ACHN (cell line): ENCODE results near the gene GRK2.
"Not testable (repeated sequence)": the region's sequence is repeated elsewhere in the genome, so short reads cannot be mapped to it uniquely, and the experiment has no call there.

ENCODE experiments used
- DNase-seq: peaks from one replicate; pipeline ENCODE4 v3.0.0-alpha.2; 2015
- in situ Hi-C: cut with HindIII; loops from 2 replicates; pipeline ENCODE4 v1.10.0; 2017; ENCODE audit warnings: low sequenced_read_pairs, low pct_ligation_motif_present, low pct_unique_long_range_greater_than_20kb

Gene GRK2

DNA sequence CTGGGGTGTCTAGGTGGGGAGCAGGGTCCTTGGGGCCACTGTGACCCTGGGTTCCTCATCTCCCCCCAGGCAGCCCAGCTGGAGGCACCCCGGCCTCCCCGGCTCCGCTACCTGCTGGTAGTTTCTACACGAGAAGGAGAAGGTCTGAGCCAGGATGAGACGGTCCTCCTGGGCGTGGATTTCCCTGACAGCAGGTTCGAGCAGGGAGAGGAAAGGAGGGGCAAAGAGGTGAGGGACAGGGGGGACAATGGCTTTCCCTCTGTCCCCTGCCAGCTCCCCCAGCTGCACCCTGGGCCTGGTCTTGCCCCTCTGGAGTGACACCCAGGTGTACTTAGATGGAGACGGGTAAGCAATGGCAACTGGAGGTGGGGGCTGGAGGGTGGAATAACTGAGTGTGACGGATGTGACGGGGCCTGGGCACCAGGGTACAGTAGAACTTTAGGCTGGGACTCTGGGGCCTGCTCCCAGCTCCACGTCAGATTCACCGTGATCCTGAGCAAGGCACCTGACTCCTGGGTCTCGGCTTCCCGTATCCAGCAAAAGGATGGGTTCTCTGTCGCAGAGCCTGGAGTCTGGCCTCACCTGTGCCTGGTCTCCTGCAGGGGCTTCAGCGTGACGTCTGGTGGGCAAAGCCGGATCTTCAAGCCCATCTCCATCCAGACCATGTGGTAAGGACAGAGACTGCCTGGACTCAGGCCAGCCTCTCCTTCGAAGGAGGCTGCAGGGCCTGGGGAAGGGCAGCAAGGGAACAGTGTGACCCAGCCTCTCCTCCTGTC lies 40.7 kb downstream of the GRK2 start:
- no peak for DNase-seq
- in situ Hi-C loops = no loop called here

DNA sequence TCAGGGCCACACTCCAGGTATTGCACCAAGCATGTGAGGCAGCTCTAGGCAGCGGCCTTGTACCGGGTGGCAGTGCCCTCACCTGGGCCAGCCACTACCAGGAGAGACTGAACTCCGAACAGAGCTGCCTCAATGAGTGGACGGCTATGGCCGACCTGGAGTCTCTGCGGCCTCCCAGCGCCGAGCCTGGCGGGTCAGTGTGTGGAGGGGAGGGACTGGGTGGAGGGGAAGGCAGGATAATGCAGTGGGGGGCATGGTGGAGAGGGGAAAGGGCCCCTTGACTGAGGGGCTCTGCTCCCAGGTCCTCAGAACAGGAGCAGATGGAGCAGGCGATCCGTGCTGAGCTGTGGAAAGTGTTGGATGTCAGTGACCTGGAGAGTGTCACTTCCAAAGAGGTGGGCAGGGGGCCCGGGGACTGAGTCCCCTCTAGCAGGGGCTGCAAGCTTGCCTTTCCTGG lies 41.3 kb downstream of the GRK2 start:
- no peak for DNase-seq
- in situ Hi-C loops = no loop called here

DNA sequence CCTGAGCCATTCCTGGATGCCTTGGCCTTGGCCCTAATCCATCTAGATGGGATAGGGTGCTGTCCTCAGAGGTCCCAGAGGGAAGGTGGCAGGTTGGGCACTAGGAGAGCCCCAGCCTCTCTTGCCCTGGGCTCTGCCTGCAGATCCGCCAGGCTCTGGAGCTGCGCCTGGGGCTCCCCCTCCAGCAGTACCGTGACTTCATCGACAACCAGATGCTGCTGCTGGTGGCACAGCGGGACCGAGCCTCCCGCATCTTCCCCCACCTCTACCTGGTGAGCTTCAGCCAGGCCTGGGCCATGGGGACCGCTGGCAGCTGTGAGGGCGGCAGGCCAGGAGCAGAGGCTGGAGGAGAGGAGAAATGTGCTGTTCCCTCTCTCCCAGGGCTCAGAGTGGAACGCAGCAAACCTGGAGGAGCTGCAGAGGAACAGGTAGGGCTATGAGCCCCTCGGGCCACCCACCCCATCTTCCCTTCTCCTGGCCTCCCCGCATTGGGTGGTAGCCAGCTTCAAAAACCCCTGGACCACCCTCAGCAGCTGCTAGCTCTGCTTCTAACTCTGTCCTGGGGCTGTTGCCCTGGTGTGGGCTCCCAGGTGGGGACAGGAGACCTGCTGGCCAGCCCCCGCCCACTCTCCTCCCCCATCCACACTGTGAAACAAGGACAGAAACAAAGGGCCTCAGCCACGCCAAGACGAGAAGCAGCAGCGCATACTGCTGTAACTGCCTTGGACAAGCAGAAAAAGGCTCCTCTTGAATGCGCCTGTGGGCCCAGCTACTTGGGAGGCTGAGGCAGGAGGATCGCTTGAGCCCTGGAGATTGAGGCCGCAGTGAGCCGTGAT lies 42.0 kb downstream of the GRK2 start:
- no peak for DNase-seq
- in situ Hi-C loops = no loop called here

DNA sequence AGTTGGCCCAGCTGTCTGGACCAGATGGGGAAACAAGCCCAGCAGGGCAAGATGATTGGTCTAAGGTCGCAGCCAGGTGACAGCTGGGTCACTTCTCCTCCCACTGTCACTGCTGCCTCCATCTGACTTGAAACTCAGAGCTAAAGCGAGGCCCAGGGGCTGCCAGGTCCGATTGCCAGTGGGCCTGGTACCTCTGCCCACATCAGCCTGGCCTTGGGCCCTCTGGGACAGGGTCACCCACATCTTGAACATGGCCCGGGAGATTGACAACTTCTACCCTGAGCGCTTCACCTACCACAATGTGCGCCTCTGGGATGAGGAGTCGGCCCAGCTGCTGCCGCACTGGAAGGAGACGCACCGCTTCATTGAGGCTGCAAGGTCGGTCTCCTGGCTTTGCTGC lies 42.9 kb downstream of the GRK2 start:
- DNase-seq = no peak
- in situ Hi-C loops = no loop called here

DNA sequence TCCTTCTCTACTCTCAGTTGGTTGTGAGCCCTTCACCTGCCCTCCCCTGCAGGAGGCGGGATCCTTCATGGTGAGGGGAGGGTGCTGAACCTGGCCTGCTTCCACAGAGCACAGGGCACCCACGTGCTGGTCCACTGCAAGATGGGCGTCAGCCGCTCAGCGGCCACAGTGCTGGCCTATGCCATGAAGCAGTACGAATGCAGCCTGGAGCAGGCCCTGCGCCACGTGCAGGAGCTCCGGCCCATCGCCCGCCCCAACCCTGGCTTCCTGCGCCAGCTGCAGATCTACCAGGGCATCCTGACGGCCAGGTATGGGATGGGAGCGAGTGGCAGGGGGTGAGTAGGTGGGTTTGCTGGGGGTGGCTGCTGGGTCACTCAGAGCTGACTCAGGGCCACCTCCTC lies 43.4 kb downstream of the GRK2 start:
- no peak for DNase-seq
- in situ Hi-C loops = no loop called here

DNA sequence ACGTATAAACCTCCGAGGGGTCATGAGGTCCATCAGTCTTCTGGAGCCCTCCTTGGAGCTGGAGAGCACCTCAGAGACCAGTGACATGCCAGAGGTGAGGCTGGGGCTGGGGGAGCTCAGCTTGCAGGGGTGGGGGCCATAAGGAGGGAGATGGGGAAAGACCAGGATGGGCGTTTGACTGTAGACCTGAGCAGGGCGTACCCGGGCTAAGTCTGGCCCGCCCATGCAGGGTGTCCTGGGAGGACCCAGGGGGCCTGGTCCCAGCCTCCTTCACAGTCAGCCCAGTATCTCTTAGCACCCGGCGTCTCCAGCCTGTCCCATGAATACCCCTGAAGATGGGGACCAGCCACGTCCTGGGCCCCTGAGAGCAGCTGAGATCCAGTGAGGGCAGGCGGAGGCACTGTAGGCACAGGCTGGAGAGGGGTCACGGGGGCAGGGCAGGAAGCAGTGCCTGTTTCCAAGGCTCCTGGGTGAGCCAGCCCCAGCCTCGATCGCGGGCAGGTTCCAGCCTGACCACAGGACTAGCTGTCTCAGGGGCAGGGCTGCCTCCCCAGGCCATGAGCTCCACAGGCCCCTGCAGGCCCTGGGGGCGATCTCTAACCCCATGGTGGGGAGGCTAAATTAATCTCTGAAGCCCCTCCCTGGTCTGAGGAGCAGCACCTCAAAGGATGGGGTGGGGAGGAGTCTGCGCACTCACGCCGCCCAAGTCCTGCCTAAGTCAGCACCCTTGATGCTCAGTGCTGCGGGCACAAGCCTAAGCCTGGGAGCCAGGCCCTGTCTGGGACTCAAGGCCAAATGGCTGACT lies 44.2 kb downstream of the GRK2 start:
- no peak for DNase-seq
- in situ Hi-C loops = no loop called here

DNA sequence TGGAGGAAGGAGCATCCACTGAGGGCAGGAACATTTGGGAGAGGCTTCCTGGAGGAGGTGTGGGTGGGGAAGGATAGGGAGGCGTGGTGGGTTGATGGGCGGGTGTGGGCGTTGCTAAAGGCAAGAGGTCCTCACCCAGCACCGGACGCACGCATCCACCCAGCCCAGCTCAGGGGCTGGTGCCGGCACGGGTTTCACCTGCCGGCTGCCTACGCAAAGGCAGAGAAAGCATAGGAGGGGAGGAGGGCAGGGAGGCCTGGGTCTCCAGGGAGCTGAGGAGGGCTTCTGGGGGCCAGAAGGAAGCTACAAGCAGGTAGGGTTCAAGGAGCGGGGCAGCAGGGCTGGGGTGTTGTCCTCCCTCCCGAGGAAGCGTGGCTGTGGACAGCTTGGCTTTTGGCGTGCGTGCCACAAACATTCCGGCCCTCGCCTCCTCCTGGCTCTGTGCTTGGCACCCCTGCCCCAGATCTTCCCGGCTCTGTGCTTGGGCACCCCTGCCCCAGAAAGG lies 44.8 kb downstream of the GRK2 start:
- no peak for DNase-seq
- in situ Hi-C loops = no loop called here

DNA sequence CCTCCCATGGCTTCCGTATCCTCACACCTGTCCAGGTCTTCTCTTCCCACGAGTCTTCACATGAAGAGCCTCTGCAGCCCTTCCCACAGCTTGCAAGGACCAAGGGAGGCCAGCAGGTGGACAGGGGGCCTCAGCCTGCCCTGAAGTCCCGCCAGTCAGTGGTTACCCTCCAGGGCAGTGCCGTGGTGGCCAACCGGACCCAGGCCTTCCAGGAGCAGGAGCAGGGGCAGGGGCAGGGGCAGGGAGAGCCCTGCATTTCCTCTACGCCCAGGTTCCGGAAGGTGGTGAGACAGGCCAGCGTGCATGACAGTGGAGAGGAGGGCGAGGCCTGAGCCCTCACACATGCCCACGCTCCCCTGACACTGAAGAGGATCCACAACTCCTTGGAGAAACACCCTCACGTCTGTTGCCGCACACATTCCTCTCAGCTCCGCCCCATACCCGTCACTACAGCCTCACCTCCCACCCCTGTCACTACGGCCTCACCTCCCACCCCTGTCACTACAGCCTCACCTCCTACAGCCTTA lies 45.3 kb downstream of the GRK2 start:
- in situ Hi-C loops = no loop called here
- no peak for DNase-seq

DNA sequence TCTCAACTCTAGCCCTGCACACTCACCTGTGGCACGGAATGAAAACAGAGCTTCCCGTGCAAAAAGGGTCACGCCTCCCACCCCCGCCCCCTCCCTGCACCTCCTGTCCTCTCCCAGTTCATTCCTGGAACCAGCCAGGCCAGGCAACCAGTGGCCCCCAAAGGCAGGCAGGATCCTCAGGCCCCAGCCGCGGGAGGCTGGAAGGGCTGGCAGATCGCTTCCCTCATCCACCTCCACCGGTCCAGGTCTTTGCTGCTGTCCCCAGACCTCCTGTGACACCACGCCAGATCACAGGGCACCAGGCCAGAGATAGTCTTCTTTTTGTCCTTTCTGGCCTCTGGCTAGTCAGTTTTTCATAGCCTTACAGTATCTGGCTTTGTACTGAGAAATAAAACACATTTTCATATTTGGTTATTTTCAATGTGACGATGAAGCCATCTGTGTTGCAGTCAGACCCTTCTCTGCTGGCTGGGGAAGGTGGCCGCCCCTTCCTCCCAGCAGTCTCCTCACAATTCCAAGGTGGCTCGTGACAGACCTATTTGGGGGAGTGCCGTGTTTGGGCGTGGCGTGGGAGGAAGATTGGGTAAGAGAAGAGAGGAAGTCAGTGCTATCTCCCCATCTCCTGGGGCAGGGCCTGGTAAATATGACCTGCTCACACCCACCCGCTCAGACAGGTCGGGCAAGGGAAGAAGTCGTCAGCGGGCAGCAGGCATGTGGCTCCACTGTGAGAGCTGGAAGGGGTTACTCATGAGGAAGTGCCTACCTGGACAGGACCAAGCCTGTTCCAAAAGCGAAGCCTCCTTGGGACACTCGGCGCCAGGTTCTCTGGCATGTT lies 46.1 kb downstream of the GRK2 start:
- in situ Hi-C loops = no loop called here
- DNase-seq = no peak

DNA sequence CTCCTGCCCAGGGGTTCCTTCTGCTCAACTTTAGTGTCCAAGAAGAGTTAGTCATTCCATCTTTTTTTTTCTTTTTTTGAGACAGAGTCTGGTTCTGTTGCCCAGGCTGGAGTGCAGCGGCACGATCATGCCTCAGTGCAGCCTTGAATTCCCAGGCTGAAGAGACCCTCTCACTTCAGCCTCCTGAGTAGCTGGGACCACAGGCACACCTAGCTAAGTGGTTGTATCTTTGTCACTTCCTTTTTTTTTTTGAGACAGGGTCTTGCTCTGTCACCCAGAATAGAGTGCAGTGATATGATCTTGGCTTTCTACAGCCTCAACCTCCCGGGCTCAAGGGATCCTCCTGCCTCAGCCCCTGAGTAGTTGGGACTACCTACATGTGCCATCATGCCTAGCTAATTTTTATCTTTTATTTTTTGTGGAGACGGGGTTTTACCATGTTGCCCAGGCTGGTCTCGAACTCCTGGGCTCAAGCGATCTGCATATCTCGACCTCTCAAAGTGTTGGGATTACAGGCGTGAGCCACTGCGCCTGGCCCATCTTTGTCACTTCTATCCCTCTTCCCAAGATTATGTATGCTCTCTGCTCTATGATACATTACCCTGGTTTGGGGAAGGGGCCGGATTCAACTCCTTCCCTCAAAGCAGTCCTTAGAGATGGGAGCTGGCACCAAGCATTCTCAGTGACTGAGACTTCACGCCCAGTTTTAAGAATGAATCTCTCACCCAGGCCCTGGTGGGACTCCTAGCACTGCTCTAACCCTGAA lies 47.0 kb downstream of the GRK2 start:
- DNase-seq = no peak
- in situ Hi-C loops = no loop called here

DNA sequence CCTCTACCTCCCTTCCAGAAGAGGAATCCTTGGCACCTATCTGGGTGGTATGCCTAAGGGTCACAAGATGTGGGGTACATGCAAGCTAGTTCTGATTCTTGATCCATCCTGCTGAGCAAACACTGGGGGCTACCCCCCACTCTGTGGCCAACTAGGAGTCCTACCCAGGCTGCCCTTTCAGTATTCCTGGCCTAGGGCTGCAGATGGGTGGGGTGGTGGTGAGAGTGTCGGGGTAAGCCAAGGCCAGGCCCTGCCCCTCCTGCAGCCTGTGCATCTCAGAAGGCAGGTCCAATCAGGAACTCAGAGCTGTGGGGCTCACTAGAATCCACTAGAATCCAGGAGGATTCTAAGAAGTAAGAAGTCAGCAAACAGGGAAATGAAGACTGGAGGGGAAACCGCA lies 47.9 kb downstream of the GRK2 start:
- in situ Hi-C loops = no loop called here
- DNase-seq = no peak

DNA sequence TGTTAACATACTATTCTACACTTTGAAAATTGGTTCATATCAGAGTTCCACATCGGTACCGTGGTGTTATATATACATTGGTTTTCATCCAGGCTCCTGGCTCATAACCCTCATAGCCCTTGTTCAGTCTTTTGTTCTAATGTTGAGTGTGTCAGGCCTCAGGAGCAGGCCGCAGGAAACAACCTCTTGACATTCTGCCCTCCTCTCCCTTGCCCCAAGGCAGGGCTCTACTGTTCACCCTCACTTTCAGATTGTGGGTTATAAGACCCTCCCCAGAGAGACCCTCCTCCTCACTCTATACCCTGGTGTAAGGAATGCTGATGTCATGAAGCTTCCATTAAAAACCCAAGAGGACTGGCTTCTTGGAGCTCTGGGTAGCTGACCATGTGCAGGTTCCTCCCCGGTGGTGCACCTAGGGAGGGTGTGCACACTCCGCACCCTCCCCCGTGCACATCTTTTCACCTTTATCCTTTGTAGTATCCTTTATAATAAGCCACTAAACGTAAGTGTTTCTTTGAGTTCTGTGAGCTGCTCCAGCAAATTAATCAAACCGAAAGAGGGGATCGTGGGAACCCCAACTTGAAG lies 49.1 kb downstream of the GRK2 start:
- in situ Hi-C loops = no loop called here
- DNase-seq = no peak

DNA sequence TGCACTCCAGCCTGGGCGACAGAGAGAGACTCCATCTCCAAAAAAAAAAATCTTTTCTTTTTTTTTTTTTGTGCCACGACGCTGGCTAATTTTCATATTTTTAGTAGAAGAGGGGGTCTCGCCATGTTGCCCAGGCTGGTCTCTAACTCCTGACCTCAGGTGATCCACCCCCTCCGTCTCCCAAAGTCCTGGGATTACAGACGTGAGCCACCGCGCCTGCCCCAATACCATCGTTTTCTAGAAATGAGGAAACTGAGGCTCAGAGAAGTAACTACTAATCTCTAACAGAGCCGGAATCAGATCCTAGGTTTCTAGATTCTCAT lies 50.6 kb downstream of the GRK2 start:
- no peak for DNase-seq
- in situ Hi-C loops = no loop called here

DNA sequence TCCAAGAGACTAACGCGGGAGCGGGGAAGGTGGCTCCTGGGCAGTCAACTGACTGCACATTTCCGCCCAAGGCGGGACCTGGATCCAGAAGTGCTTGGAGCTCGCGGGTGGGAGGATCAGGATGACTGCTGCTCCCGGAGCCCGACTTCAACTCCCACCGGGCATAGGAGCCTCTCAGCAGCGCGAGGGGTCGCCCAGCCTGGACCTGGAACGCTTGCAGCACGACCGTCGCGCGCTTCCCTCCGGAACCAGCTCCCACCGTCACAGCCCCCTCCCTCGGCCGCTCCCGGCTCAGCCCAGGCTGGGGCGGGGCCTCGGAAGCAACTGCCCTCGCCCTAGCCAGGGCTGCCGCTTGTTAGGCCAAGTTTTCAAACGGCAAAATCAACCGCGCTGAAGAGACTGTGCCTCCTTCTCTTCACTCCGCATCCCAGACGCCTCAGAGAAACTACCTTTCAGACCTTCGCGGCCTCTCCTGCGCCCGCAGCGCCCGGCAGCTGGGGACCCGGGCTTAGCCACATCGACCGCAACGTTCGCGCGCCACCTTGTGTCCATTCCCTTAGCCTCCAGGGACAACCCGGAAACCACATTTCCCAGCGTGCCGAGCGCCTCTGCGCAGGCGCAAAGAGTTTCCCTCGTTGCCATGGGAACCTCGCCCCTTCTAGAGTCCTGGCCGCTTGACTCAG lies 51.1 kb downstream of the GRK2 start:
- in situ Hi-C loops = no loop called here

DNA sequence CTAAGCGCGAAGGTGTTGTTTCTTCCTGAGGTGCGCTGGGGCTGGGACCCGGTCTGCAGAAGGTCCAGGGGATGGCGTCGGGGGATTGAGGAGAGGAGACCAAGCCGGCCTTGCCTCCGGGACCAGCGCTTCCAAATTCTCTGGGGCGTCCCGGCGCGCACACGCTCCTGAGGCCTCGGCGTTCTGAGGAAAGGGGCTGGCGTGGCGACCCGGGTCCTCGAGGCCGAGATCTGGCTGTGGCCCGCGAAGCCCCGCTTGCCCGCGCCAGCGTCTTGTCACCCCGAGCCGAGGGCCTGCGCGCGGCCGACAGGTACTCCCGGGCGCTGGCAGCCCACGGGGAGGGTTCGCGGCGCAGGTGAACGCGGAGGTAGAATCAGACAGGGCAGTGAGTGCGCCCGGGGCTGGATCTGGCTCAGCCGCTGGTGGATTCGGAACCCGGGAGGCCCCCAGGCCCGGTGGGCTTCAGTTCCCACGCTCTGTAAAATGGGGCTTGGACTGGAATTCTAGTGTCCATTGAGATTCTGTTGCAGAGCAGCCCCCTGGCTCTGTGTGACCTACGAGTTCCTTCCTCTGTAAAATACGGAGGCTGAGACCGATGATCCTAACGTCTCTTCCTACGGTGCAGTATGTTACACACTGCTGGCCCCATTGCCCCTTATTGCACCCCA lies 51.7 kb downstream of the GRK2 start:
- no peak for DNase-seq
- in situ Hi-C loops = no loop called here

More for the DNA sequence above, 51.1 kb downstream of the GRK2 start:
- DNase-seq = peak; percentile 94

DNA sequence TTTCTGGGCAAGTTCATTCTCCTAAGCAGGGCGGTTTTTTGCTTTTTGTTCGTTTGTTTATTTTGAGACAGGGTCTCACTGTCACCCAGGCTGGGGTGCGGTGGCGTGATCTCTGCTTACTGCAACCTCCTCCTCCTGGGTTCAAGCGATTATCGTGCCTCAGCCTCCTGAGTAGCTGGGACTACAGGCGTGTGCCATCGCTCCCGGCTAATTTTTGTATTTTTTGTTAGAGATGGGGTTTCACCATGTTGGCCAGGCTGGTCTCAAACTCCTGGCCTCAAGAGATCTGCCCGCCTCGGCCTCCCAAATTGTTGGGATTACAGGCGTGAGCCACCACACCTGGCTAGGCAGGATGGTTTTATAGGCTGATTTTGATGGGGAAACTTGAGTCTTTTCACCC lies 52.6 kb downstream of the GRK2 start:
- in situ Hi-C loops = not testable (repeated sequence)

More for the DNA sequence above, 52.6 kb downstream of the GRK2 start:
- not testable (repeated sequence) for DNase-seq
